LNCaP clone FGC (cell line): ENCODE data around the gene PGD.

ENCODE experiments used
- DNase-seq: peaks from one replicate; pipeline ENCODE4 v3.0.0-alpha.2; 2011; ENCODE audit warnings: low read depth
- H3K4me3 ChIP-seq: 2 replicates; pipeline ENCODE4 v1.5.1; 2011; ENCODE audit warnings: mild to moderate bottlenecking, low read depth, low read length, control low read depth
- TF ChIP-seq, protein P1 (sequence below): IDR thresholded peaks from 2 replicates; pipeline ENCODE4 v1.5.1; 2012; ENCODE audit warnings: mild to moderate bottlenecking; ENCODE audit not compliant: control insufficient read depth, insufficient read depth; ENCODE audit errors: extremely low read depth

PGD gene

DNA sequence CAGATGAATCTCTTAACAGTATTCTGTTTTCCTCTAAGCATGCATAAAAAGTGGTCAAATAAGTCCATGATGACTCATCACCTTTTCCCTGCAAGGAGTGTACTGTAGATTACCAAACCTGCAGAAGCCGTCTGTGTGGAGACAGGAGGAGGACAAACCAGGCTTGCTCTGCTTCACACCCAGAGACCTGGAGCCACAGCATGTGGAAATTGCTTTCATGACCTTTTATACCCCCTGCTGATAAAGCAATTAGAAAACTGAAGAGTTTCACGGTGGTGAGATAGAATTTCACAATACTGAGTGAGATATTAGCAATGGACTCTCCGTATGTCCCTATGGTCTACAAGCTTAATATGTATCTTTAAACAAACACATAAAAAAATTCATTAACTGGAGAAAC, 60.3 kb downstream of the PGD start:
- no peak overlapping the region for H3K4me3 ChIP-seq
- TF ChIP-seq, protein P1, sequence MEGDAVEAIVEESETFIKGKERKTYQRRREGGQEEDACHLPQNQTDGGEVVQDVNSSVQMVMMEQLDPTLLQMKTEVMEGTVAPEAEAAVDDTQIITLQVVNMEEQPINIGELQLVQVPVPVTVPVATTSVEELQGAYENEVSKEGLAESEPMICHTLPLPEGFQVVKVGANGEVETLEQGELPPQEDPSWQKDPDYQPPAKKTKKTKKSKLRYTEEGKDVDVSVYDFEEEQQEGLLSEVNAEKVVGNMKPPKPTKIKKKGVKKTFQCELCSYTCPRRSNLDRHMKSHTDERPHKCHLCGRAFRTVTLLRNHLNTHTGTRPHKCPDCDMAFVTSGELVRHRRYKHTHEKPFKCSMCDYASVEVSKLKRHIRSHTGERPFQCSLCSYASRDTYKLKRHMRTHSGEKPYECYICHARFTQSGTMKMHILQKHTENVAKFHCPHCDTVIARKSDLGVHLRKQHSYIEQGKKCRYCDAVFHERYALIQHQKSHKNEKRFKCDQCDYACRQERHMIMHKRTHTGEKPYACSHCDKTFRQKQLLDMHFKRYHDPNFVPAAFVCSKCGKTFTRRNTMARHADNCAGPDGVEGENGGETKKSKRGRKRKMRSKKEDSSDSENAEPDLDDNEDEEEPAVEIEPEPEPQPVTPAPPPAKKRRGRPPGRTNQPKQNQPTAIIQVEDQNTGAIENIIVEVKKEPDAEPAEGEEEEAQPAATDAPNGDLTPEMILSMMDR, result no peak
- peak; percentile 56 for DNase-seq

DNA sequence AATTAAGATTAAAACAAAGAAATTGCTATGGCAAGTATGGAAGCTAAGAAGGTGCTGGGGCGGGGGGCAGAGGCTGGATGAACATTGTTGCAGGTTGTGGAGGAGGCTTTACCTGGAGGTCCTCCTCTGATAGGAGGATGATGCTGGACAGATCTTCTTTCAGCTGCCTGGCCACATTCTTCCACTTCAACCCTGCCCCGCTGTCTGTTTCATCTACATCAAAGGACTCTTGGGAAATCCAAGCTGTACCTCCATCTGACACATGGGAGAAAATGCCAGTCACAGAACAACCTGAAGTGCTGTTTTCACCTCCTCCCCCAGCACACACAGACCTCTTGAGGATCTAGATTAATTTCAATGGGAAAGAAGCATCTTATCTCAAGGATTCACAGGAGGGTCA, 68.2 kb downstream of the PGD start:
- DNase-seq, result no peak
- H3K4me3 ChIP-seq, result no peak overlapping the region
- TF ChIP-seq, protein P1, result no peak

- TF ChIP-seq, protein P1, result no peak
- DNase-seq, result no peak
- no peak overlapping the region for H3K4me3 ChIP-seq
Observed at GRCh38 chr1:10470043-10470442, 71.2 kb downstream of the PGD start.
